WTC11 (cell line): Measurements from ENCODE around the gene ADAM19.

ENCODE experiments used
- CREB1 ChIP-seq: sonication (generic); formaldehyde crosslinking; IDR thresholded peaks from 2 replicates; pipeline ENCODE4 v1.8.0; 2023; ENCODE audit warnings: mild to moderate bottlenecking, missing genetic modification reagents
- TF ChIP-seq, protein P1 (sequence below): sonication (generic); formaldehyde crosslinking; IDR thresholded peaks from 2 replicates; pipeline ENCODE4 v1.8.0; 2022; ENCODE audit warnings: mild to moderate bottlenecking, missing genetic modification reagents
- TF ChIP-seq, protein P2 (sequence below): fragments of 200-600 bp; IDR thresholded peaks from 2 replicates; pipeline ENCODE4 v1.8.0; 2022; ENCODE audit warnings: antibody characterized with exemption
- TF ChIP-seq, protein P3 (sequence below): sonication (generic); formaldehyde crosslinking; IDR thresholded peaks from 2 replicates; pipeline ENCODE4 v1.8.1; 2022; ENCODE audit warnings: low read depth, missing genetic modification reagents, borderline replicate concordance
- TF ChIP-seq, protein P4 (sequence below): sonication (generic); formaldehyde crosslinking; IDR thresholded peaks from 2 replicates; pipeline ENCODE4 v1.8.1; 2023; ENCODE audit warnings: mild to moderate bottlenecking, missing genetic modification reagents
- TF ChIP-seq, protein P5 (sequence below): sonication (generic); formaldehyde crosslinking; IDR thresholded peaks from 2 replicates; pipeline ENCODE4 v1.8.1; 2023; ENCODE audit warnings: mild to moderate bottlenecking, missing genetic modification reagents, moderate library complexity
- TF ChIP-seq, protein P6 (sequence below): sonication (generic); formaldehyde crosslinking; IDR thresholded peaks from 2 replicates; pipeline ENCODE4 v1.8.0; 2023; ENCODE audit warnings: missing genetic modification reagents, mild to moderate bottlenecking, borderline replicate concordance

DNA sequence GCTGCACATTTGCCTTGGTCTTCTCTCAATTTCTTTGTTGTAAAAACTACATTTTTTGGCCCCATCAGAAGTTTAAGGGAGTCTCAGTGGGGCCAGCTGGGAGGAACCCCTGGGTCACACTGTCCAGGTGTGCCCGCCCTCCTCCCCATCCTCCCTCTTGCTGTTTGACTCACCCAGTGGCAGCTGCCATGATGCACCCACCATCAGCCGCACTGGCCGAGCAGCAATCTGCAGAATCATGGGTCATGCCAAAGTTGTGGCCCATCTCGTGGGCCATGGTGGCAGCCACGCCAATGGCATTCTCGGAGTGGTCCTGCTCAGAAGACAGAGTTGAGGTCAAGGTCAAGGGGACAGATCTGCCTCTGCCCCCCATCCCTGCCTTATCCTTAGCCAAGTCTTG lies 70.1 kb downstream of the ADAM19 start:
- no peak for TF ChIP-seq CREB1 (CRISPR knock-in tag)
- TF ChIP-seq, protein P1, sequence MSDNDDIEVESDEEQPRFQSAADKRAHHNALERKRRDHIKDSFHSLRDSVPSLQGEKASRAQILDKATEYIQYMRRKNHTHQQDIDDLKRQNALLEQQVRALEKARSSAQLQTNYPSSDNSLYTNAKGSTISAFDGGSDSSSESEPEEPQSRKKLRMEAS (CRISPR knock-in tag) = no peak
- TF ChIP-seq, protein P2, sequence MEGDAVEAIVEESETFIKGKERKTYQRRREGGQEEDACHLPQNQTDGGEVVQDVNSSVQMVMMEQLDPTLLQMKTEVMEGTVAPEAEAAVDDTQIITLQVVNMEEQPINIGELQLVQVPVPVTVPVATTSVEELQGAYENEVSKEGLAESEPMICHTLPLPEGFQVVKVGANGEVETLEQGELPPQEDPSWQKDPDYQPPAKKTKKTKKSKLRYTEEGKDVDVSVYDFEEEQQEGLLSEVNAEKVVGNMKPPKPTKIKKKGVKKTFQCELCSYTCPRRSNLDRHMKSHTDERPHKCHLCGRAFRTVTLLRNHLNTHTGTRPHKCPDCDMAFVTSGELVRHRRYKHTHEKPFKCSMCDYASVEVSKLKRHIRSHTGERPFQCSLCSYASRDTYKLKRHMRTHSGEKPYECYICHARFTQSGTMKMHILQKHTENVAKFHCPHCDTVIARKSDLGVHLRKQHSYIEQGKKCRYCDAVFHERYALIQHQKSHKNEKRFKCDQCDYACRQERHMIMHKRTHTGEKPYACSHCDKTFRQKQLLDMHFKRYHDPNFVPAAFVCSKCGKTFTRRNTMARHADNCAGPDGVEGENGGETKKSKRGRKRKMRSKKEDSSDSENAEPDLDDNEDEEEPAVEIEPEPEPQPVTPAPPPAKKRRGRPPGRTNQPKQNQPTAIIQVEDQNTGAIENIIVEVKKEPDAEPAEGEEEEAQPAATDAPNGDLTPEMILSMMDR = no peak
- TF ChIP-seq, protein P3, sequence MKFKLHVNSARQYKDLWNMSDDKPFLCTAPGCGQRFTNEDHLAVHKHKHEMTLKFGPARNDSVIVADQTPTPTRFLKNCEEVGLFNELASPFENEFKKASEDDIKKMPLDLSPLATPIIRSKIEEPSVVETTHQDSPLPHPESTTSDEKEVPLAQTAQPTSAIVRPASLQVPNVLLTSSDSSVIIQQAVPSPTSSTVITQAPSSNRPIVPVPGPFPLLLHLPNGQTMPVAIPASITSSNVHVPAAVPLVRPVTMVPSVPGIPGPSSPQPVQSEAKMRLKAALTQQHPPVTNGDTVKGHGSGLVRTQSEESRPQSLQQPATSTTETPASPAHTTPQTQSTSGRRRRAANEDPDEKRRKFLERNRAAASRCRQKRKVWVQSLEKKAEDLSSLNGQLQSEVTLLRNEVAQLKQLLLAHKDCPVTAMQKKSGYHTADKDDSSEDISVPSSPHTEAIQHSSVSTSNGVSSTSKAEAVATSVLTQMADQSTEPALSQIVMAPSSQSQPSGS (CRISPR knock-in tag) = no peak
- TF ChIP-seq, protein P4, sequence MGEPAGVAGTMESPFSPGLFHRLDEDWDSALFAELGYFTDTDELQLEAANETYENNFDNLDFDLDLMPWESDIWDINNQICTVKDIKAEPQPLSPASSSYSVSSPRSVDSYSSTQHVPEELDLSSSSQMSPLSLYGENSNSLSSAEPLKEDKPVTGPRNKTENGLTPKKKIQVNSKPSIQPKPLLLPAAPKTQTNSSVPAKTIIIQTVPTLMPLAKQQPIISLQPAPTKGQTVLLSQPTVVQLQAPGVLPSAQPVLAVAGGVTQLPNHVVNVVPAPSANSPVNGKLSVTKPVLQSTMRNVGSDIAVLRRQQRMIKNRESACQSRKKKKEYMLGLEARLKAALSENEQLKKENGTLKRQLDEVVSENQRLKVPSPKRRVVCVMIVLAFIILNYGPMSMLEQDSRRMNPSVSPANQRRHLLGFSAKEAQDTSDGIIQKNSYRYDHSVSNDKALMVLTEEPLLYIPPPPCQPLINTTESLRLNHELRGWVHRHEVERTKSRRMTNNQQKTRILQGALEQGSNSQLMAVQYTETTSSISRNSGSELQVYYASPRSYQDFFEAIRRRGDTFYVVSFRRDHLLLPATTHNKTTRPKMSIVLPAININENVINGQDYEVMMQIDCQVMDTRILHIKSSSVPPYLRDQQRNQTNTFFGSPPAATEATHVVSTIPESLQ = no peak
- TF ChIP-seq, protein P5, sequence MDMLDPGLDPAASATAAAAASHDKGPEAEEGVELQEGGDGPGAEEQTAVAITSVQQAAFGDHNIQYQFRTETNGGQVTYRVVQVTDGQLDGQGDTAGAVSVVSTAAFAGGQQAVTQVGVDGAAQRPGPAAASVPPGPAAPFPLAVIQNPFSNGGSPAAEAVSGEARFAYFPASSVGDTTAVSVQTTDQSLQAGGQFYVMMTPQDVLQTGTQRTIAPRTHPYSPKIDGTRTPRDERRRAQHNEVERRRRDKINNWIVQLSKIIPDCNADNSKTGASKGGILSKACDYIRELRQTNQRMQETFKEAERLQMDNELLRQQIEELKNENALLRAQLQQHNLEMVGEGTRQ (CRISPR knock-in tag) = no peak
- TF ChIP-seq, protein P6, sequence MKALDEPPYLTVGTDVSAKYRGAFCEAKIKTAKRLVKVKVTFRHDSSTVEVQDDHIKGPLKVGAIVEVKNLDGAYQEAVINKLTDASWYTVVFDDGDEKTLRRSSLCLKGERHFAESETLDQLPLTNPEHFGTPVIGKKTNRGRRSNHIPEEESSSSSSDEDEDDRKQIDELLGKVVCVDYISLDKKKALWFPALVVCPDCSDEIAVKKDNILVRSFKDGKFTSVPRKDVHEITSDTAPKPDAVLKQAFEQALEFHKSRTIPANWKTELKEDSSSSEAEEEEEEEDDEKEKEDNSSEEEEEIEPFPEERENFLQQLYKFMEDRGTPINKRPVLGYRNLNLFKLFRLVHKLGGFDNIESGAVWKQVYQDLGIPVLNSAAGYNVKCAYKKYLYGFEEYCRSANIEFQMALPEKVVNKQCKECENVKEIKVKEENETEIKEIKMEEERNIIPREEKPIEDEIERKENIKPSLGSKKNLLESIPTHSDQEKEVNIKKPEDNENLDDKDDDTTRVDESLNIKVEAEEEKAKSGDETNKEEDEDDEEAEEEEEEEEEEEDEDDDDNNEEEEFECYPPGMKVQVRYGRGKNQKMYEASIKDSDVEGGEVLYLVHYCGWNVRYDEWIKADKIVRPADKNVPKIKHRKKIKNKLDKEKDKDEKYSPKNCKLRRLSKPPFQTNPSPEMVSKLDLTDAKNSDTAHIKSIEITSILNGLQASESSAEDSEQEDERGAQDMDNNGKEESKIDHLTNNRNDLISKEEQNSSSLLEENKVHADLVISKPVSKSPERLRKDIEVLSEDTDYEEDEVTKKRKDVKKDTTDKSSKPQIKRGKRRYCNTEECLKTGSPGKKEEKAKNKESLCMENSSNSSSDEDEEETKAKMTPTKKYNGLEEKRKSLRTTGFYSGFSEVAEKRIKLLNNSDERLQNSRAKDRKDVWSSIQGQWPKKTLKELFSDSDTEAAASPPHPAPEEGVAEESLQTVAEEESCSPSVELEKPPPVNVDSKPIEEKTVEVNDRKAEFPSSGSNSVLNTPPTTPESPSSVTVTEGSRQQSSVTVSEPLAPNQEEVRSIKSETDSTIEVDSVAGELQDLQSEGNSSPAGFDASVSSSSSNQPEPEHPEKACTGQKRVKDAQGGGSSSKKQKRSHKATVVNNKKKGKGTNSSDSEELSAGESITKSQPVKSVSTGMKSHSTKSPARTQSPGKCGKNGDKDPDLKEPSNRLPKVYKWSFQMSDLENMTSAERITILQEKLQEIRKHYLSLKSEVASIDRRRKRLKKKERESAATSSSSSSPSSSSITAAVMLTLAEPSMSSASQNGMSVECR (CRISPR knock-in tag) = no peak
